NB4 (cell line): ENCODE measurements around the gene KANSL3.
"Not testable (repeated sequence)": the region's sequence is repeated elsewhere in the genome, so short reads cannot be mapped to it uniquely, and the experiment has no call there.

ENCODE experiments used
- DNase-seq: peaks from one replicate; pipeline ENCODE4 v3.0.0; 2010; ENCODE audit warnings: low read depth
- H3K4me3 ChIP-seq: one replicate; pipeline ENCODE4 v1.5.1; 2011; ENCODE audit warnings: mild to moderate bottlenecking, low read depth, low read length, moderate library complexity
- MYC ChIP-seq: IDR thresholded peaks from 2 replicates; pipeline ENCODE4 v1.6.1; 2011; ENCODE audit warnings: low read depth, low read length
- POLR2A ChIP-seq: IDR thresholded peaks from 2 replicates; pipeline ENCODE4 v1.6.1; 2011; ENCODE audit warnings: mild to moderate bottlenecking; ENCODE audit not compliant: insufficient read length; ENCODE audit errors: extremely low read depth
- TF ChIP-seq, protein P1 (sequence below): IDR thresholded peaks from one replicate; pipeline ENCODE4 v1.5.1; 2012; ENCODE audit warnings: low read depth, low read length
- TF ChIP-seq, protein P2 (sequence below): IDR thresholded peaks from 2 replicates; pipeline ENCODE4 v1.6.1; 2011; ENCODE audit warnings: low read depth, low read length

KANSL3 gene

DNA sequence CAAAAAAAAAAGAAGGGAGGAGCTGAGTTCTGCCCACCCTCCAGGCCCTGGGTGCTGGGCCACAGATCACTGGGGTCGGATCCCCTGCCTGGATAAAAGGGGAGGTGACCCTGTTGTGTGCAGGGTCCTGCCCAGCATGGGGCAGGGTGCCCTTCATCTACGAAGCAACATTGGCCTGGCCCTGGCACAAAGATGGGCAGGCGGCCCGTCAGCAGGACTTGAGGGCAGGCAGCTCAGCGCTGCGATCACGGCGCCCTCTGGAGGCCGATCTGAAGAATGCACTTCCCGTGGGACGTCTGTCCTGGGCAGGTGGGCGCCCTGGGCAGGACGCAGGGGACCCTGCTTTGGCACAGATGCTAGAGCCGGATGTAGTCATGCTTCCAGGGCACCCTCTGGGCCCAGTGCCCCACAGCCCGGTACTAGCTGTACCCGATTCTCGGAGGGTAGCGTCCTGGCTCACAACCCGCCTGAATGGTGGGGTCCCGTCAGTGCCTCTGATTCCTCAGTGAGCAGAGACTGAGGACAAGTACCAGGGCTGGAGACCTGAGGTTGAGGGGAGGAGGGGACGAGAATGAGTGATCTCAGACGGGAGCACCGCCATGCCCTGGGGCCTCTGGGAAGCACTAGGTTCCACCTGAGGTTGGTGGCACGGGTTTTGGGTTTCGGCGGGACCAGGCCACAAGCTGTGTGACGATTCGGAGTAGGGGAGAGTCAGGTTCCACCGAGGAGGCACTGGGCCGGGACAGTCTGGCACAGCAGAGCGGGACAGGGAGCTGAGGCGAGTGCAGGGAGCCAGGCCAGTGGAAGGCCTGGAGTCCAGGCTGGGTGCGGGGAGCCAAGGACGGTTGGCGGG lies 83.6 kb downstream of the KANSL3 start:
- H3K4me3 ChIP-seq, result no peak overlapping the region
- DNase-seq, result peak; percentile 77
- TF ChIP-seq, protein P1, sequence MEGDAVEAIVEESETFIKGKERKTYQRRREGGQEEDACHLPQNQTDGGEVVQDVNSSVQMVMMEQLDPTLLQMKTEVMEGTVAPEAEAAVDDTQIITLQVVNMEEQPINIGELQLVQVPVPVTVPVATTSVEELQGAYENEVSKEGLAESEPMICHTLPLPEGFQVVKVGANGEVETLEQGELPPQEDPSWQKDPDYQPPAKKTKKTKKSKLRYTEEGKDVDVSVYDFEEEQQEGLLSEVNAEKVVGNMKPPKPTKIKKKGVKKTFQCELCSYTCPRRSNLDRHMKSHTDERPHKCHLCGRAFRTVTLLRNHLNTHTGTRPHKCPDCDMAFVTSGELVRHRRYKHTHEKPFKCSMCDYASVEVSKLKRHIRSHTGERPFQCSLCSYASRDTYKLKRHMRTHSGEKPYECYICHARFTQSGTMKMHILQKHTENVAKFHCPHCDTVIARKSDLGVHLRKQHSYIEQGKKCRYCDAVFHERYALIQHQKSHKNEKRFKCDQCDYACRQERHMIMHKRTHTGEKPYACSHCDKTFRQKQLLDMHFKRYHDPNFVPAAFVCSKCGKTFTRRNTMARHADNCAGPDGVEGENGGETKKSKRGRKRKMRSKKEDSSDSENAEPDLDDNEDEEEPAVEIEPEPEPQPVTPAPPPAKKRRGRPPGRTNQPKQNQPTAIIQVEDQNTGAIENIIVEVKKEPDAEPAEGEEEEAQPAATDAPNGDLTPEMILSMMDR, result peak; percentile 75
- TF ChIP-seq, protein P2, sequence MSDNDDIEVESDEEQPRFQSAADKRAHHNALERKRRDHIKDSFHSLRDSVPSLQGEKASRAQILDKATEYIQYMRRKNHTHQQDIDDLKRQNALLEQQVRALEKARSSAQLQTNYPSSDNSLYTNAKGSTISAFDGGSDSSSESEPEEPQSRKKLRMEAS, result no peak

DNA sequence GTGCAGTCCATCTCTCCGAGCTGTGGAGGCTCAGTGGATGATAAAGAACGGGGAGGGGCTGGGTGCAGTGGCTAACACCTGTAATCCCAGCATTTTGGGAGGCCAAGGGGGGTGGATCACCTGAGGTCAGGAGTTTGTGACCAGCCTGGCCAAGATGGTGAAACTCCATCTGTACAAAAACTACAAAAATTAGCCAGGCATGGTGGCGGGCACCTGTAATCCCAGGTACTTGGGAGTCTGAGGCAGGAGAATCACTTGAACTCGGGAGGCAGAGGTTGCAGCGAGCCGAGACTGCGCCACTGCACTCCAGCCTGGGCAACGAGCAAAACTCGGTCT lies 84.2 kb downstream of the KANSL3 start:
- DNase-seq, H3K4me3 ChIP-seq: not testable (repeated sequence)

DNA sequence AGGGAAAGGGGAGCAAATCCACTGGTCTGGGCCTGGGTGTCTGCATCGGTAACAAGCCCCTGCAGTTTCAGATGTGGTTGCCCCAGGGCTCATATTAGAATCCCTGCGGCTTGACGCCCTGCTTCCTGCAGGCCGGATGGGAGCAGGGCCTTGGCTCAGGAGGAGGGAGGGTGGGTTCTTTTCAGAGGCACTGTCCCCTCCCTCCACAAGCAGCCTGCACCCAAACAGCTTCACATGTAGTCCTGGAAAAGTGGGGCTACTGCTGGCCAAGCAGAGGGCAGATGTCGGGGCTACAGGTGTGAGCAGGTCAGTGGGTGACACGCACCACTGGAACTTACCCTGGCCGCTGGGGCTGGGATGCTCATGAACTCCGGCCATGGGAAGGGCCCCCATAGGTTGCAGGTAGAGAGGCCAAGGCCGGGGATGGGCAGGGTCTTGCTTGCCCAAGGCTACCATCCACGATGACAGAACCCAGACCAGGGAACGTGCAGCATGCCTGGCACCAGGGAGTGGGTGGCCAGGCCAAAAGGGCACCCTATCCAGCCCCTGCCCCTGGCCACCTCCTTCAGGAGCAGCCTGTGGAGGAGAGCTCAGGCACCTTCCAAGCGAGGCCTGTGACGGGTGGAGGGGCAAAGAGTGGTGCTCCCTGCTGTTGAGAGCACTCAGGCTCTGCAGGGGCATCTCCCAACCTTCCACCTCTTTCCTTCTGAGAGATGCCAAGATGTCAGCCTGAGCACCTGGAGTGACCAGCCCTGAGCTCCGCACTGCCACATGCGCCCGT lies 84.7 kb downstream of the KANSL3 start:
- no peak for DNase-seq
- H3K4me3 ChIP-seq, result no peak overlapping the region
- TF ChIP-seq POLR2A (no peak), MYC (no peak)
- TF ChIP-seq, protein P2, result no peak
- TF ChIP-seq, protein P1, result no peak

DNA sequence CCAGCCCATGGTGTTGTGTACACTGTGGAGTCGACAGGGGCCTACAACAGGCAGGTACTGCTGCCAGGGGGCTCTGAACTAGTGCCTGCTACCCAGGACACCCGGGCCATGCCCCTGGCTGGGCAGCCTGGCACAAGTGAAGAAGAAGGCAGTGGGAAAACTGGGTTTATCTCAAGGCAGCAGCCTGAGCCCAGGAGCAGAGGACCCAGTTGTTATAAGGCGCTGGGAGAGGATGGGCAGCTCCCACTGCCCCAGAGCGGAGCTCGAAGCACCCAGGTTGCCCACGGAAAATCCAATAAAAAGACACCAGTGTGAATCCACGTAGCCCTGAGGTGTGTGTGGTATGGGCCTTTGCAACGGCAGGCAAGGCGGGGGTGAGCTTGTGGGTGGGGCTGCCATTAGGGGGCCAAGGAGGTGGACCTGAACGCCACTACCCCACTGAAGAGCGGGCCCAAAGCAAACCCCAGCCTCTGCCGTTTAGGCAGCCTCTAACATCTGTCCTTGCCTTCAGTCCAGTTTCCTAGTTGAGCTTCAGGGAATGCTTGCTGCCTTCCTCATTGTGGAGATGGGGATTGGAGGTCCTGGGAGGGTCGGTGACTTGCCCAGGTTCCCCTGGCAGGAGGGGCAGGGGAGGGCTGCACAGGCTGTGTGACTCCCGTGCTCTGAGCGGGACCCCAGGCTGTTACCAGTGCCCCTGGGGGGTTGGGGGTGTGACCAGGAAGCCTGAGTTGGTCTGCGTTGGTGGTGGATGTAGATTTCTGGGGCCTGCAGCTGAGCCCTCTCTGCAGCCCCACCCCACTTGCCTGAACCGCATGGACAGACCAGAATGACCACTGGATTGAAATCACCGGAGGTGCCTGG lies 85.6 kb downstream of the KANSL3 start:
- TF ChIP-seq MYC, result no peak
- TF ChIP-seq POLR2A, result no peak
- TF ChIP-seq, protein P1, result no peak
- H3K4me3 ChIP-seq, result no peak overlapping the region
- DNase-seq, result no peak

DNA sequence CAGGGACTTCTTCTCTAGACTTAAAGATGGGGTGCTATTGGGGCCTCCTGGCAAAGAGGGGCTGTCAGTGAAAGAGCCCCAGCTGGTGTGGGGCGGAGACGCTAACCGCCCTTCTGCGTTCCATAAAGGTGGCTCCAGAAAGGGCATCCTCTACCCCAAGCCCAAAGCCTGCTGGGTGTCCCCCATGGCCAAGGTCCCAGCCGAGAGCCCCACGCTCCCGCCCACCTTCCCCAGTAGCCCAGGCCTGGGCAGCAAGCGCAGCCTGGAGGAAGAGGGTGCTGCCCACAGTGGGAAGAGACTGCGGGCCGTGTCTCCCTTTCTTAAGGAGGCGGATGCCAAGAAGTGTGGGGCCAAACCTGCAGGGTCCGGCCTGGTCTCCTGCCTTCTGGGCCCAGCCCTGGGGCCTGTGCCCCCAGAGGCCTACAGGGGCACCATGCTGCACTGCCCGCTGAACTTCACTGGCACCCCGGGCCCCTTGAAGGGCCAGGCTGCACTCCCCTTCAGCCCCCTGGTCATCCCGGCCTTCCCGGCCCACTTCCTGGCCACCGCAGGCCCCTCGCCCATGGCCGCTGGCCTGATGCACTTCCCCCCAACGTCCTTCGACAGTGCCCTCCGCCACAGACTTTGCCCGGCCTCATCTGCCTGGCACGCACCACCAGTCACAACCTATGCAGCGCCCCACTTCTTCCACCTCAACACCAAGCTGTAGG lies 86.4 kb downstream of the KANSL3 start:
- TF ChIP-seq POLR2A, result no peak
- DNase-seq, result no peak
- no peak overlapping the region for H3K4me3 ChIP-seq

DNA sequence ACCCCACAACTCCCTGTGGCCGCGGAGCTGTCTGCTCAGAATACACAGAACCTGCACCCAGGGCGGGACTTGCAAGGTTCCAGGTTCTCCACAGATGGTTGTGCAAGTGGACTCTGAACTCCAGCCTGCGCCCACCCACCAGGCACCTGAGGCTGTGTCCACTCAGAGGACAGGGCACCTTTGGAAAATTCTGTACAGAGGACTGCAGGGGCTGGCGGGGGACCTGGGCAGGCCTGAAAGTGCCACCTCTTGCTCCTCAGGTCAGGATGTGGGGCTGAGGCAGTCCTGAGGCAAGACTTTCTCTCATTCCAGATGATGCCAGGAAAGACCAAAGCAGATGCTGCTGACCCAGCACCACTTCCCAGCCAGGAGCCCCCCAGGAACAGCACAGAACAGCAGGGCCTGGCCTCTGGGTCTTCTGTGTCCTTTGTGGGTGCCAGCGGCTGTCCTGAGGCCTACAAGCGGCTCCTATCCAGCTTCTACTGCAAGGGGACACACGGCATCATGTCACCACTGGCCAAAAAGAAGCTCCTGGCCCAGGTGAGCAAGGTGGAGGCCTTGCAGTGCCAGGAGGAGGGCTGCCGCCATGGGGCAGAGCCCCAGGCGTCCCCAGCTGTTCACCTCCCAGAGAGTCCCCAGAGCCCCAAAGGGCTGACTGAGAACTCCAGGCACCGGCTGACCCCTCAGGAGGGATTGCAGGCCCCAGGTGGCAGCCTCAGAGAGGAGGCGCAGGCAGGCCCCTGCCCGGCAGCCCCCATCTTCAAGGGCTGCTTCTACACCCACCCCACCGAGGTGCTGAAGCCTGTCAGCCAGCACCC lies 87.1 kb downstream of the KANSL3 start:
- DNase-seq, result no peak
- TF ChIP-seq MYC (no peak), POLR2A (no peak)
- TF ChIP-seq, protein P1, result no peak
- no peak overlapping the region for H3K4me3 ChIP-seq
